Cerebellar cortex (tissue), 1 donor: ENCODE data around the gene ELMO1.

Experiments
- DNase-seq: peaks from one replicate; pipeline ENCODE4 v3.0.0-alpha.2; 2015; ENCODE audit warnings: low spot score

ELMO1 gene

GRCh38 chr7:36910401-36910800 lies 538.3 kb downstream of the ELMO1 start:
- peak; percentile 82 for DNase-seq

DNA sequence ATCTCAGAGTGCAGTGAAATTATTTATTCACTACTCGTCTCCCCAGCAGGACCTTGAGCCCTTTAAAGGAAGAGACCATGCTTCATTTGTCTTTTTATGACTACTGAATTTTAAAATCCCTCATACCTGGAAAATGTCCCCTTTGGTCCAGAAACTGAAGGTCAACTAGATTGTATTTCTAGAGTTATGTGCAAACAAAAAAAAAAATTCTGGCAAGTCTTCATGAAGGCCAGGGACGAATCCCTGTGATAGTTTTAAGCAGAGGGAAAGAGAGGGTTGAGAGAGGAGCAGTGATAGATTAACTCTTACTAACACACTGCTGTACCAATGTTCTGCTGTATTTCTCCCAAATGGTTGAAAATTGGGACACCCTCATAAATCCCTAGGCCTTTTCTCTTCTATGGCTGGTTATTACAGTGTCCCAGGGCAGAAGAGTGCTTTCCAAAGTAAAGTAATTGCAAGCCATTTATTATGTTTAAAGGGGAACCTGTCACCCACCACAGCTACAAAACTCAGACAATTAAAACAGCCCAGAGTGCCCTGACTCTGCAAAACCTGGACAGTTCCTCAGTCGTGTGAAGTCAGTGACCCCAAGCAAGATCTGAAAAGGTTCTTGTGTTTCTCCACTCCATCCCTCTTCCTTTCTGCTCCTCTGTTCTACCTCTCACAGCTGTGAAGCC lies 541.6 kb downstream of the ELMO1 start:
- DNase-seq, result no peak

DNA sequence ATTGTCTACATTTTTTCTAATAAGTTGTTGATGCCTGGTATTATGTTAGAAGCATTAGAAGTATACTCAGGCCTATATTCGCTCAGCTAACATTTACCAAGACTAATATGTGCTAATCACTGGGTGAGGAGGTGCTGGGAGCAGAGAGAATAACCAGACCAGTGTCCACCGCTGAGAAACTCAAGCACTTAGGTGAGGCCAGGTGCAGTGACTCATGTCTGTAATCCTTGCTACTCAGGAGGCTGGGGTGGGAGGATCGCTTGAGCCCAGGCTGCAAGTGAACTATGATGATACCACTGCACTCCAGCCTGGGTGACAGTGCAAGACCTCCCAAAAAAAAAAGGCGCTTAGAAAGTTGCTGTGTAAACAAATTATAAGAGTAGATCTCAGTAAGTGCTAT lies 542.2 kb downstream of the ELMO1 start:
- no peak for DNase-seq

DNA sequence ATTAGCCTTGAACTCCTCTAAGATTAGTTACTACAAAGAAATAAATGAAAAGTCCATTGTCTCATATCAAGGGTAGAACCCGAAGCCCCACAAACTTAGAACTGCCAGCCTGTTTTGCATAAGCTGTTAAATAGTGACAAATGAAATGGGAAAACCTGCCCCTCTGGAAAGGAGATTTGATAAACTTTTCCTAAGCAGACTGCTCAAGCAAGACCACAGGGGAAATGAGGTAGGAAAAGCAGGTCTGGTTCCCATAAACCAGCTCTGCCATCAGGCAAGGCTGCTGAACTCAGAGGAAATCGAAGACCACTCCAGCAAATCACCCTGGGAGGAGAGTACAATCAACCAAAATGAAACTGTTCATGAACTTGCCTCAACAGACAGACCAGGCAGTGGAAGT lies 542.8 kb downstream of the ELMO1 start:
- DNase-seq, result no peak

DNA sequence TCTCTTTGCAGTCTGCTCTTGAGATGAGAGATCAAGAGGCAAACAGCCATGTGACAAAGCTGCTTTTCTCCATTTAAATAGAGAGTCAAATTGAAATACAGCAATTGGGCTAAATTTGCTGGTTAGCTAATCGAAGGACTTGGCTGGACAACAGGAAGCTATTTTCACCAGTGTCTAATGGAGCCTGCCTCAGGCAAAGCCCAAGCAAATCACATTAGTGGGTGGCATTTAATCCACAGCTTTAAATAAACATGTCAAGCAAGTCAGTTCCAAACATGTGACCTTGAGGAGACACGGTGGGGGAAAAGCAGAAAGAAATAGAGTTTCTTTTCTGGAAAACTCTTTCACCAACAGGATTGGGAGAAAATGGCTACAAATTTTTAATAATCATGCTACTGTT lies 543.9 kb downstream of the ELMO1 start:
- DNase-seq, result no peak

- DNase-seq, result peak; percentile 88
Observed at GRCh38 chr7:36904101-36904500, 544.6 kb downstream of the ELMO1 start.

DNA sequence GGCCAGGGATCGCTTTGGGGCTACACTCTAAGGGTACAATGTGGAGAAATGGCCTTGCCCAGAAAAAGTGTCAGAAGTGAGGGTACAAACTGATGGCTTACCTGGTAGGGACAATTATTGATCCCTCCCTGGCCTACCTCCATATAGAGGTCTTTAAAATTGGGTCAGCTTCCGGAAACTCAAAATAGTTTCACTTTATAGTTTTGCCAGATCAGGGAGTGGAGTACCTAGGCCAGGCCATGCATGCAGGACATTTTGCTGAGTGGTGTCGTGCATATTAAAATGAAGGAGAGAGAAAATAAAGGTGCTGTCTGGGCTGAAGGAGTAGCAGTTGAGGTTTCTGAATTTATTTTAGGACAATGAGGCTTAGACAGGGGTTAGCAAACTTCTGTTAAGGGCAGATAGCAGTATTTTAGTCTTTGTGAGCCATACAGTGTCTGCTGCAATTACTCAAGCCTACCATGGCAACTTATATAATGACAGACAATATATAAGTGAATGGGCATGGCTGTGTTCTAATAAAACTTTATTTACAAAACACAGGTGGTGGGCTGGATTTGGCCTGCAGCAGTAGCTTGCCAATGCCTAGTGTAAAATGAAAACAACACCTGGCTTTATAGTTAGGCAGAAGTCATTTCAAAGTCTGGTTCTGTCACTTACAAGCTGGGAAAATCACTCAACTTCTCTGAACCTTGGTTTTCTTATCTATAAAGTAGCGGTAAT lies 547.5 kb downstream of the ELMO1 start:
- no peak for DNase-seq

DNA sequence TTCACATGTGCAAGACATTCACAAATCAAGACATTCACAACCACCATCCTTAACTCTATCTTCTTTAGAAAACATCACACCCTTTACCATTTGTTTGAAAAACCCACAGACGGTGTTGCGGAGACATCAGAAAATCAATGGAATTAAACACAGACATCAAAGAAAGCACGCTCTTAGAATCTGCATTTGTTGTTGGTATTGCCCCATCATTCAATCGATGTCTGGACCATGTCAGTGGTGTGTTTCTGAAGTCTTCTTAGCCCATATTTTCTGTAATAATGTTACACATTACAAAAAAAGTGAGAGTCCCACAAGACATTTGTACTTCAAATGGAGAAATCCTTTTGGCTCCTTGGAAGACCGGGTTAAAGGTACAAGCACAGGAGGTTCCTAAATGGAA lies 550.5 kb downstream of the ELMO1 start:
- DNase-seq, result no peak

- DNase-seq, result no peak
Observed at GRCh38 chr7:36896956-36897590, 551.6 kb downstream of the ELMO1 start.

DNA sequence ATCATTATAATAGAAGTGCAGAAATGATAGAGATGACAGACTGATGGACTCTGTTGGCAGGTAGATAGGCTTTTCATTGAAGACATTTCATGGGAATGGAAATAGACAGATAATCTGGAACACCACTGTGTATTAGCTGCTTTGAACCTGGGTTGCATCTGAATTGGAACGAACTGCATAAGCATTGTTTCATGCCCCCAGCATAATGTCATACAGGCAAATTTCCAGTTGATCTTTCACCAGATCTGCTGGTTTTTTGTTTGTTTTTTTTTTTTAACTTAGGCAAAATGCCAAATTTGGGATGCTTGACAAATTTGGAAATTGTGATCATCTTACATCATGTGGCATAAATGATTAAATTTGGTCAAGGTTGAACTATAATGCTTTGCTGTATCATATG lies 552.2 kb downstream of the ELMO1 start:
- DNase-seq, result no peak

- DNase-seq, result no peak
Observed at GRCh38 chr7:36895192-36895591, 553.5 kb downstream of the ELMO1 start.

- no peak for DNase-seq
Observed at GRCh38 chr7:36894190-36894589, 554.5 kb downstream of the ELMO1 start.

DNA sequence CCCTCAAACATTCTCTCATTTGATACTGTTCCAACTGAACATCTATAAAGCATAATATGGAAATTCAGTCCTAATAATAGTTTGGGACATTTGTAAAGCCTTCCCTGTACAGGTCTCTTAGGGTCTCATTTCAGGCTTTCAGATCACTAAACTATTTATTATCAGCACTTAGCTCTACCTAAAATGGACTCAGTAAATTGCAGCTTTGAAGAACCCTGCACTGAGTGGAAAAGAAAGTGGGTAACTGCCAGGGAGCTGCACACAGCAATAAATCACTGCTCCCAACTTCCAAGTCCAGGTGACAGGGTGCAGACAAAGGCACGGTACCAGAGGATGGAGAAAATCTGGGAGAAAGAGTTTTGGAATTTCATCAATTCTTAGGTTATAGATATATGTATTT lies 559.5 kb downstream of the ELMO1 start:
- DNase-seq, result no peak

DNA sequence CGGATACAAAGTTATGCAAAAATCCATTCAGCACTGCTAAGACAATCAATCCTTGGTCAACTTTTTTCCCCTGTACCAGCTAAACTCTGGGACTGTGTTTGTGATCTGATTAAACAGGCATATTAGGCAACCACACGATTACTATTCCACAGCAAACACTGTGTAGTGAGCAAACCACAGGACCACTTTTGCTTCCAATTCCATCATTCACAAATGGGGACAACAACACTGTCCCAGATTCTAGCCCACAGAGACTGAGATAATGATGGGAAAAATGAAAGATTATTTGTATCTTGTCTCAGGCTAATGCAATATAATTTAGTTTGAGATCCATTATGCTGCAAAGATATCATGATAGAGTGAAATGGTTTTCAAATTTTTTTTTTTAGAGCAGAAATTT lies 560.7 kb downstream of the ELMO1 start:
- peak; percentile 47 for DNase-seq

DNA sequence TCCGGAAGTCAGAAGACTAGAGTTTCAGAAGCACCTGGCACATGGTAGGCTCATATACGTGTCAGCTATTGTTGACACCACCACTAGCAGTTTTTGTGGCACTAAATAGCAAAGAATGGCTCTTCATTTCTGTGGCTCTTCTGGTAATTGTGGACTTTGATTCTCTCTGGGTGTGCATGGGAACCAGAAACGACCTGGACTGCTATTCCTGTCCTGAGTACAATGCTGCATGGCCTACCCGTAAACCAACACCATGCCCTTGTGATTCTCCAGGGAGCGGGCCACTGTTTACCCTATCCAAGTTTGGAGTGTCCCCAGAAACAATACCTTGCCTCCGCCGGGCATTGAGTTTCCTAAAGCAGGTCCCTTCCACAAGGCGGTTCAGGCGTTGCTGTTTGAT lies 561.4 kb downstream of the ELMO1 start:
- no peak for DNase-seq

DNA sequence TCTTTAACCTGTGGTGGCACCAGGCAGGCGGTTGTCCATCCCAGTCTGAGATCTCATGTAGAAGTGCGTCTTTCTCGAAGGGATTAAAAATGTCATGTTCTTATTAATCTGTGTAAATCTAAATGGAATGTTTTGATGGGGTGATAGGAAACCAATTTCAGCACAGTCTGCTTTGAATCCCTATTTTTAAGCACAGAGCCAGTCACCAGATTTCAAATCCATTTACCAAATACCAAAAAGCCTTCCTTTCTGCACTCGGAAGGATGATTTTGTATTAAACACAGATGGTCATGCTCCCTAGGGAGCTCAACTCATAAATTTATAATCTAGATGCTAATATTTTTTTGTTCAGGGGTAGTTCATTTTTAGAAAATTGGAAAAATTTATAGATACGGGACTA lies 563.8 kb downstream of the ELMO1 start:
- DNase-seq, result peak; percentile 67

DNA sequence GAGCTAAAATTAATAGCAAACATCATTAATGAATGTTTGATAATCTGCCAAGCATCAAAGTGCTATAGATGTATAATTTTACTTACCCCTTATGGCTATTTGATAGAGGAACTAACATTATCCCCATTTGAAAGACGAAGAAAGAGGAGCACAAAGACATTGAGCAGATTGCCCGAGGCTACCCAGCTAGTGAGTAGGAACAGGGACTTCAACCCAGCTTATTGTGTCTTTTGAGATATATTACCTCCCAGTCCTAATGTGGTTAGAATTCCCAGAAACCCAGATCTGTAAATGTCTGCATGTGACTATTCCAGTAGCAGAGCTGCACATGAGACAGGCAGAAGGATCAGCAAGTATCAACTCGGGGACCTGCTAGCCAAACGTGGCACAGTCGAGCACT lies 564.3 kb downstream of the ELMO1 start:
- DNase-seq, result peak; percentile 57

GRCh38 chr7:36881233-36881874 lies 567.3 kb downstream of the ELMO1 start:
- DNase-seq, result no peak

DNA sequence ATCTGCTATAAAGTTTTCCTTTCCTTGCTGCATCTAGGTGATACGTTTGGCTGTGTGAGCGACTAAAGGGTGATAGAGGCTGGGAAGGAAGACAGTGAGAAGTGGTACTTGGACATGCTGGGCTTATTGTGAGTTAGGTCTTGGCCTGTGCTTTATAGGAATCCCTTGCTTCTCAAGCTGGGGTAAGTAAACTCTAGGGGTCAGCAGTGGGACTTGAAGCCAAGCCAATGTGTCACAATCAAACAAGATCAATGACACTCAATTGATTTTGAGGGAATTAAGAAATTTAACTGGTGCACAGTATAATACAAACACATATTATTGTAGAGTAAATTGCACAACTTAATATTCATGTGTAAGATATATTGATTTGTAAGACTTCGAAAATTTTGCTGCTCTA lies 568.6 kb downstream of the ELMO1 start:
- no peak for DNase-seq

DNA sequence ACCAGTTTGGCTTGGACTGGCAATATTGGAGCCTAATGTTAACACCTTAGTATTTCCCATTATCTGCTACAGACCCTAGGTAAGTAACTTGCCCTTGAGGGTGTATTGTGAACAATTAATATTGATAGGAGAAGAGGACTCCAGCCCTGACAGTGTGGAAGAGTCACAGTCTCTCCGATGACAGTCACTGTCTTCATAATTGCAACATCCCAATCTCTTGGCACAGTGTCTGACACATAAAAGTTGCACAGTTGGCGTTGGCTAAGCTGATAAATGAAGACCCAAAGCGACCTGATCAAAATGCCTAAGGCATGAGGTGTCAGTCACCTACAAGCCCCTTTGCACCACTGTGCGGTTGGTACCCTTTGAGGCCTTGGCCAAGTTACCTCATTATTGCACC lies 569.6 kb downstream of the ELMO1 start:
- DNase-seq, result no peak

DNA sequence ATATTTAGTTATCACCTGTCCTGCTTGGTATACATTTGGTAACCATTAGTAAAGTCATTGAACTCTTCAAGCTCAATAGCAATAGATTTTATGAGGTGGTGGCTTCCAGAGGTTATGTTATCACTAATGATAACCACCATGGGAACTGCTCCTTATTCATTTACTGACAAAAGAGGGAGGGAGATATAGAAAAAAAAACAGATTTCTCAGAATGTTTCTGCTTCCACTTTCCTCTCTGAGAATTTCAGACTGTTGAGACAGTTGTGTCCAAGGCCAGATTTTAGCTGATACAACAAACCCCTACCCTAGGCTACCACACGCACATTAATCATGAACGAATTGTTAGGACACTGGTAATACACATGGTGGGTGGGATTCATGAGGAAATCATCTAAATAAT lies 570.4 kb downstream of the ELMO1 start:
- no peak for DNase-seq

DNA sequence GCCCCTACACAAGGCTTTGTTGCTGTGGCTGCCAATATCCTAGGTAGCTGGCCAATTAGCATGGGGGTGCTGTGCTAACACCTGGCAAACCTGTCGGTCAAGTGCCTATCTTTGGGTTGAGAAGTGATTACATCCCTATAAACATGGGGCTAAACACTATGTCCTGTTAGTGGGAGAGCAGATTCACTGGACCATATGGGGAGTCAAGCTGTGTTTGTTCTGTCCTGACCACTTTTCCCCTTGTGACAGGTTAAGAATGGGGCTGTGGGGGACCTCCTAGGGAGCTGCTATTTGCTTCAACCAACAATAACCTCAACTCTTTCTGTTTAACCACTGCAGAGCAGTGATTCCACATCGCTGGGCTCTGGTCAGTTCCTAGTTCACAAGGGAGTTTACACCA lies 572.9 kb downstream of the ELMO1 start:
- peak; percentile 43 for DNase-seq

DNA sequence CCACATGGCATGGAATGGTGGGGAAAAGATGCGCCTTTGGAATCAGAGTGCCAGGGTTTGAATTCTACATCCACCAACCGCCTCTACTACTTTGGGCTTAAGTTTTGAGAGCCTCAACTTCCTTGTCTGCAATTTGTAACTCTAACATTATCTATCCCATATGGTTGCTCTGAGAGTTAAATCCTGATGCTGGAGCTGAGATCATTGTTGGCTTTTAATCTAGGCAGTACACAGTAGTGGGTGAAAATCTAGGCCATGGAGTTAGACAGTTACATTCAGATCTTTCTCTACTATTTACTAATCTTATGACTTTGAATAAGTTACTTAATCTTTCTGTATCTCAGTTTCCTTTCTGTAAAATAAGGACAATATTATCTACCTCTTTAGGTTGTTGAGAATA lies 574.6 kb downstream of the ELMO1 start:
- DNase-seq, result no peak
